Breast epithelium (tissue), 3 donors: ENCODE results near the gene SF3A2.

Source experiments
- CTCF ChIP-seq, 3 donors: fragments of 450-650 bp; IDR thresholded peaks; one replicate each; pipeline ENCODE4 v1.5.1; 2016 to 2017; ENCODE audit warnings: antibody characterized with exemption in 3 of 3, mild to moderate bottlenecking in 3 of 3, moderate library complexity in 3 of 3
- POLR2A ChIP-seq: fragments of 450-650 bp; IDR thresholded peaks from one replicate; pipeline ENCODE4 v1.6.1; 2016; ENCODE audit warnings: antibody characterized with exemption, mild to moderate bottlenecking, moderate library complexity
- POLR2AphosphoS5 ChIP-seq, 3 donors: sonication (generic); formaldehyde crosslinking; IDR thresholded peaks; one replicate each; pipeline ENCODE4 v1.6.1; 2017; ENCODE audit warnings: antibody characterized with exemption in 3 of 3

GRCh38 chr19:2266183-2266993, 29.8 kb downstream of the SF3A2 start:
- TF ChIP-seq CTCF (IDR thresholded peaks at IDR 0.05) (no peak), POLR2AphosphoS5 (IDR thresholded peaks at IDR 0.05) (no peak), POLR2A (no peak)
